ENCODE data around the gene FBXO48.

DNA sequence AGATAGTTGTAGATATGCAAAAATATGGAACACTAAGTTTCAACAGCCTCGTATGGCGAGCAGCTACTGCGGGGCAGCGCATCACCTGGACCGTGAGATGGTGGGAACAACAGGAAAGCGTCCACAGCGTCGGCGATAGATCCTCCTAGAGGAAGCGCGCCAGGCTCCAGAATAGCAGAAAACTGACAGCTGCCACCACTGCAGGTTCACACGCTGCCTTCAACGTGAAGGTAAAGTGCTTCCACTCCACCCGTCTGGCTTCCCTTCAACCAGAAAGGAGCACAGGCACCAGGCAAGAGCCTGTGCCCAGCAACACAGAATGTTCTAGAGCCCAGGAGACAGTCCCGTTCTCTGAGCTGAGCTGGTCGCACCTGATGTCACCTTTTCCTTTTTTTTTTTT, 20.0 kb downstream of the FBXO48 start:
- TF ChIP-seq, protein P1, sequence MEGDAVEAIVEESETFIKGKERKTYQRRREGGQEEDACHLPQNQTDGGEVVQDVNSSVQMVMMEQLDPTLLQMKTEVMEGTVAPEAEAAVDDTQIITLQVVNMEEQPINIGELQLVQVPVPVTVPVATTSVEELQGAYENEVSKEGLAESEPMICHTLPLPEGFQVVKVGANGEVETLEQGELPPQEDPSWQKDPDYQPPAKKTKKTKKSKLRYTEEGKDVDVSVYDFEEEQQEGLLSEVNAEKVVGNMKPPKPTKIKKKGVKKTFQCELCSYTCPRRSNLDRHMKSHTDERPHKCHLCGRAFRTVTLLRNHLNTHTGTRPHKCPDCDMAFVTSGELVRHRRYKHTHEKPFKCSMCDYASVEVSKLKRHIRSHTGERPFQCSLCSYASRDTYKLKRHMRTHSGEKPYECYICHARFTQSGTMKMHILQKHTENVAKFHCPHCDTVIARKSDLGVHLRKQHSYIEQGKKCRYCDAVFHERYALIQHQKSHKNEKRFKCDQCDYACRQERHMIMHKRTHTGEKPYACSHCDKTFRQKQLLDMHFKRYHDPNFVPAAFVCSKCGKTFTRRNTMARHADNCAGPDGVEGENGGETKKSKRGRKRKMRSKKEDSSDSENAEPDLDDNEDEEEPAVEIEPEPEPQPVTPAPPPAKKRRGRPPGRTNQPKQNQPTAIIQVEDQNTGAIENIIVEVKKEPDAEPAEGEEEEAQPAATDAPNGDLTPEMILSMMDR (IDR thresholded peaks at IDR 0.05) = no peak
- TF ChIP-seq POLR2A (IDR thresholded peaks at IDR 0.05) = no peak
